ENCODE measurements around the gene PLPPR2.
"Not testable (repeated sequence)": the region's sequence is repeated elsewhere in the genome, so short reads cannot be mapped to it uniquely, and the experiment has no call there.

Gene PLPPR2

GRCh38 chr19:11370744-11371143 is 15.5 kb downstream of the PLPPR2 start:
- in situ Hi-C loops (cut with HindIII; ENCODE audit: low sequenced_read_pairs) = no loop called here

GRCh38 chr19:11373166-11373884 is 18.1 kb downstream of the PLPPR2 start:
- in situ Hi-C loops (cut with HindIII; ENCODE audit: low sequenced_read_pairs) = no loop called here

- in situ Hi-C loops (cut with HindIII; ENCODE audit: low sequenced_read_pairs) = no loop called here
These were observed 18.7 kb downstream of the PLPPR2 start for GRCh38 chr19:11373885-11374432.

- in situ Hi-C loops (cut with HindIII; ENCODE audit: low sequenced_read_pairs) = no loop called here
These were observed 19.4 kb downstream of the PLPPR2 start, which contains the start of gene SWSAP1 for GRCh38 chr19:11374433-11375142. TSS of gene SWSAP1 (plus strand) at chr19:11374666. CDS start at chr19:11374681, 15 bp downstream.

GRCh38 chr19:11375143-11375948 is 20.1 kb downstream of the PLPPR2 start:
- in situ Hi-C loops (cut with HindIII; ENCODE audit: low sequenced_read_pairs) = no loop called here

GRCh38 chr19:11377237-11377636 is 22.0 kb downstream of the PLPPR2 start:
- in situ Hi-C loops (cut with HindIII; ENCODE audit: low sequenced_read_pairs) = no loop called here

- in situ Hi-C loops (cut with HindIII; ENCODE audit: low sequenced_read_pairs) = no loop called here
These were observed 22.5 kb downstream of the PLPPR2 start for GRCh38 chr19:11377756-11378155.

GRCh38 chr19:11378319-11379189 is 23.3 kb downstream of the PLPPR2 start:
- in situ Hi-C loops (cut with HindIII; ENCODE audit: low sequenced_read_pairs) = no loop called here

- in situ Hi-C loops (cut with HindIII; ENCODE audit: low sequenced_read_pairs) = not testable (repeated sequence)
These were observed 24.1 kb downstream of the PLPPR2 start for GRCh38 chr19:11379269-11379845.

- in situ Hi-C loops (cut with HindIII; ENCODE audit: low sequenced_read_pairs) = no loop called here
These were observed 24.7 kb downstream of the PLPPR2 start for GRCh38 chr19:11379857-11380350.

- in situ Hi-C loops (cut with HindIII; ENCODE audit: low sequenced_read_pairs) = no loop called here
These were observed 25.7 kb downstream of the PLPPR2 start for GRCh38 chr19:11380653-11381537.

- in situ Hi-C loops (cut with HindIII; ENCODE audit: low sequenced_read_pairs) = no loop called here
These were observed 27.9 kb downstream of the PLPPR2 start for GRCh38 chr19:11382898-11383705.

GRCh38 chr19:11383706-11384048 is 28.4 kb downstream of the PLPPR2 start:
- in situ Hi-C loops (cut with HindIII; ENCODE audit: low sequenced_read_pairs) = no loop called here

- in situ Hi-C loops (cut with HindIII; ENCODE audit: low sequenced_read_pairs) = no loop called here
These were observed 29.5 kb downstream of the PLPPR2 start for GRCh38 chr19:11384778-11385129.

- in situ Hi-C loops (cut with HindIII; ENCODE audit: low sequenced_read_pairs) = no loop called here
These were observed 32.2 kb downstream of the PLPPR2 start for GRCh38 chr19:11387162-11388034.

- in situ Hi-C loops (cut with HindIII; ENCODE audit: low sequenced_read_pairs) = no loop called here
These were observed 35.1 kb downstream of the PLPPR2 start for GRCh38 chr19:11390359-11390758.
